T-helper 1 cell treated with Interleukin-12 subunit alpha and Interleukin-12 subunit beta and Interleukin-4 antibody, amounts not matched to agents 30 ng/mL and 1 ng/mL, for 36 hours (primary cell): Measurements from ENCODE around the gene CCNG1. TPM values are rescaled to one million over a fixed set of nuclear protein-coding genes. Genes with fewer than 3 reads are reported as not detected.
"Not testable (repeated sequence)": the region's sequence is repeated elsewhere in the genome, so short reads cannot be mapped to it uniquely, and the experiment has no call there.

Source experiments
- intact Hi-C: fragments of 100-400 bp; cut with micrococcal nuclease; formaldehyde crosslinking; loops from one replicate; pipeline ENCODE4 v1.15.1; 2024
- total RNA-seq: library from RNA; stranded (reverse); gene quantifications from 2 replicates; pipeline ENCODE4 v1.2.3, GENCODE V29; 2022

CCNG1 gene
- 103 and 109 TPM in 2 replicates for total RNA-seq

- intact Hi-C loops: loop anchor here (1.0 kb wide), 3 partner anchors 23 to 68 kb away; partner anchors contain the start of genes HMMR, MAT2B and NUDCD2
Observed at GRCh38 chr5:163437309-163438182, at the start of gene CCNG1. CCNG1 (plus strand) TSS chr5:163437595; CDS start chr5:163439257, 1,662 bp downstream.

DNA sequence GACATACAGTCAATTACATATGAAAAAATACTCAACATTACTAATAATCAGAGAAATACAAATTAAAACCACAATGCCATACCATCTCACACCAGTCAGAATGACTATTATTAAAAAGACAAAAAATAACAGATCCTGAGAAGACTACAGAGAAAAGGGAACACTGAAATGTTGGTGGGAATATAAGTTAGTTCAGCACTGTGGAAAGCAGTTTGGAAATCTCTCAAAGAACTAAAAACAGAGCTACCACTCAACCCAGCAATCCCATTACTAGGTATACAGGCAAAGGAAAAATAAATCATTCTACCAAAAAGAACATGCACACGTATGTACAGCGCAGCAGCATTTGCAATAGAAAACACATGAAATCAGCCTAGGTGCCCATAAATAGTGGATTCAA lies 41.6 kb upstream of the CCNG1 start:
- intact Hi-C loops: no loop called here

DNA sequence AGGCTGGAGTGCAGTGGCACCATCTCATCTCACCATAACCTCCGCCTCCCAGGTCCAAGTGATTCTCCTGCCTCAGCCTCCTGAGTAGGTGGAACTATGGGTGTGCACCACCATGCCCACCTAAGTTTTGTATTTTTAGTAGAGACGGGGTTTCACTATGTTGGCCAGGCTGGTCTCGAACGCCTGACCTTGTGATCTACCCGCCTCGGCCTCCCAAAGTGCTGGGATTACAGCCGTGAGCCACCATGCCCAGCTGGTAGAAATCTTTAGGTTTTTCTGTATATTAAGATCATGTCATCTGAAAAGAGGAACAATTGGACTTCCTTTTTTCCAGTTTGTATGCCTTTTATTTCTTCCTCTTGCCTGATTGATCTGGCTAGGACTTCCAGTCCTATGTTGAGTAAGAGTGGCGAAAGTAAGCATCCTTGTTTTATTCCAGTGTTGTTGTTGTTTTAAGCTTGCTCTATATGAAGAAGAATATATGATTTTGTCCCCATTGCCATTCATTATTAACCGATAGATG lies 40.5 kb upstream of the CCNG1 start:
- intact Hi-C loops: not testable (repeated sequence)

GRCh38 chr5:163397354-163397753 lies 40.0 kb upstream of the CCNG1 start:
- intact Hi-C loops: no loop called here

DNA sequence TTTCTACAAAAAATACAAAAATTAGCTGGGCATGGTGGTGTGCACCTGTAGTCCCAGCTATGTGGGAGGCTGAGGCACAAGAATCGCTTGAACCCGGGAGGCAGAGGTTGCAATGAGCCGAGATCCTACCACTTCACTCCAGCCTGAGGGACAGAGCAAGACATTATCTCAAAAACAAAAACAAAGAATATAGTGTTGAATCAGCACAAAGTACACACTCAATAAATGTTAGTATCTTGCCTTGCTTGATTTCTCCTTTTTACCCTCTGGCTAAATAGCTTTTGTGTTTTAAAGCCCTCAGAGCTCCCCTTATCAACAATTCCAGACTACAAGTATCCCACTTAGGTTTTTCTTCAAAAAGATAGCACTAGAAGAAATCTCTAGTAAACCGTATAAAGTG lies 37.5 kb upstream of the CCNG1 start:
- intact Hi-C loops: no loop called here

- intact Hi-C loops: no loop called here
Observed at GRCh38 chr5:163401271-163401670, 36.1 kb upstream of the CCNG1 start.

- intact Hi-C loops: no loop called here
Observed at GRCh38 chr5:163402007-163402406, 35.4 kb upstream of the CCNG1 start.

GRCh38 chr5:163404364-163405173 lies 32.8 kb upstream of the CCNG1 start:
- intact Hi-C loops: loop anchor here (5.0 kb wide), 1 partner anchor 322 kb away; no protein-coding TSS in a partner anchor

- intact Hi-C loops: loop anchor here (5.0 kb wide), 1 partner anchor 325 kb away; no protein-coding TSS in a partner anchor
Observed at GRCh38 chr5:163407034-163407655, 30.2 kb upstream of the CCNG1 start.

DNA sequence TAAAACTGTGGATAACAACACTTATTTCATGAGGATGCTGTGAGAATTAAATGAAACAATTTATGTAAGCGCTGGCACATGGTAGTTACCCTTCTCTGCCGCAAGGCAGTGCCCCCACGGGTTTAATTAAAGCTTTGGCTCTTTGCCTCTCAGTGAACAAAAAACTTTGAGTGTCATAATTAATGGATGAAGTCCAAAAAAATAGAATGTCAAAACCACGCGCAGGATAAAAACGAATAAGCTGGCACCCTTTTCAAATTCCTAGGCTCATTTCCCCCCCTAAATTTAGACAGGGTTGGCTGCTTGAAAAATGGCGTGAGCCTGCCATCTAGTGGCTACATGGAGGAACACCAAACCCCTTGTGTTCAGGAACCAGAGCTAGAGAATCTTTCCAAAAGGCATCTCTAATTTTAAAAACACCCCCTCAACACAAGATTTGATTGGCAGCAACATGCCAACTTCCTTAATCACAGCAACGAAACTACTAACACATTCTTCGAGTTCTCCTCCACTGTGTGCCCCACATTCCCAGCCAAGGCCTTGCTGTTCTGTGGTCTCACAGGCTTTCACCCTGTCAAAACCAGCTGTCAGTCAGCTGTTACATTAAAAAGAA lies 29.0 kb upstream of the CCNG1 start:
- intact Hi-C loops: loop anchor here (1.0 to 5.0 kb wide), 4 partner anchors 29 to 326 kb away; partner anchors contain the start of gene CCNG1

DNA sequence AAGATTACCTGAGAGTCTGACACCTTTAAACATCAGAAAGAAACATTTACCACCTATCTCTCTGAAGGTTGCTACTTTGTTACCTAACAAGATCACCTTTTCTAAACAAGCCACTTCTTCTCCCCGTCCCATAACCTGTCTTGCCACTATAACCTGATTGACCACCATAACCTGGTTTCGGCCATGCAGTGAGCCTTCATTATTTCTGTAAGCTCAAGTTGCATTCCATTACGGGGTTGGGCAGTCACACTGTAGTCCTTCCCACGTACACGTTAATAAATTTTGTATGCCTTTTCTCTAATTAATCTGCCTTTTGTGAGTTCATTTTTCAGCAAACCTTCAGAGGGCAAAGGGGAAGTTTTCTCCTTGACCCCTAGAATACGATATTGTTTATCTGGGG lies 28.0 kb upstream of the CCNG1 start:
- intact Hi-C loops: loop anchor here (5.0 kb wide), 1 partner anchor 327 kb away; no protein-coding TSS in a partner anchor

DNA sequence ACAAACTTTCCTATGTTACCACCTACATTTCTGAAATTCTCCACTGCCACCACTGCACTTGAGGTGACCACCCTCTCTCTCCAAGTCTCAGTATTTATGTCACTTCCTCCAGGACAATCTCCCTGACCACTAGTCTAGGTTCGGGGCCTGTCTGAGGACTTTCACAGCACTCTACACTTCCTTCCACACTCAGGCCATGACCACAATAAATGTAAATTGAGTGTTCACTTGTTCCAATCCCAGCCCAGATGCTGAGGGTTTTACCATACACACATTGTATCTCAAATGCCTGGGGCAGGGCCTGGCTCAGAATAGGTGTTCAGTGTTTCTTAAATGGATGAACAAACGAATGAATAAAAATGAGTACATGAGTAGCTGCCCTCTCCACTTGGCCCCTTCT lies 26.9 kb upstream of the CCNG1 start:
- intact Hi-C loops: no loop called here

GRCh38 chr5:163415673-163416072 lies 21.7 kb upstream of the CCNG1 start:
- intact Hi-C loops: not testable (repeated sequence)

GRCh38 chr5:163424836-163425235 lies 12.6 kb upstream of the CCNG1 start:
- intact Hi-C loops: no loop called here

DNA sequence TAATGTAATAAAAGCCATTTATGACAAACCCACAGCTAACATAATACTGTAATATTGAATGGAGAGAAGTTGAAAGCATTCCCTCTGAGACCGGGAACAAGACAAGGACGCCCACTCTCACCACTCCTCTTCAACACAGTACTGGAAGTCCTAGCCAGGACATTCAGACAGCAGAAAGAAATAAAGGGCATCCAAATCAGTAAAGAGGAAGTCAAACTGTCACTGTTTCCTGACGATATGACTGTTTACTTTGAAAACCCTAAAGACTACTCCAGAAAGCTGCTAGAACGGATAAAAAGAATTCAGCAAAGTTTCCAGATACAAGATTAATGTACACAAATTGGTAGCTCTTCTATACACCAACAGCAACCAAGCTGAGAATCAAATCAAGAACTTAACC lies 11.3 kb upstream of the CCNG1 start:
- intact Hi-C loops: not testable (repeated sequence)

DNA sequence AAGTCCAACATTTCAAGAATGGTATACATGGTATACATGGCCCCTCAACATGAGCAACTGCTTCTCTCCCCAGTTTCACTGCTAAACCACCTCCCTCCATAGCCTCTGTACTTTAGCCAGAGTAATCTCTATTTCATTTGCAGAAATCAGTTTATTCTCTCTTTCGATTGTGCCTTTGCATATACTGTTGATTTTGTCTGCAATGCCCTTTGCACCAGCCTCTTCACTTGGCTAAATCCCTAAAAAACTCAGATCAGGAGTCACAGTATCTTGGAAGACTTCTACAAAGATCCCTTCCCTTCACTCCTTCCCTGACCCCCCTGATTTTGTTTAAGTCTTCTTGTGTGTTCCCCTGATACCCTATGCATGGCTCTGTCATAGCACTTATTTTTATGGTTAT lies 4.9 kb upstream of the CCNG1 start:
- intact Hi-C loops: no loop called here

DNA sequence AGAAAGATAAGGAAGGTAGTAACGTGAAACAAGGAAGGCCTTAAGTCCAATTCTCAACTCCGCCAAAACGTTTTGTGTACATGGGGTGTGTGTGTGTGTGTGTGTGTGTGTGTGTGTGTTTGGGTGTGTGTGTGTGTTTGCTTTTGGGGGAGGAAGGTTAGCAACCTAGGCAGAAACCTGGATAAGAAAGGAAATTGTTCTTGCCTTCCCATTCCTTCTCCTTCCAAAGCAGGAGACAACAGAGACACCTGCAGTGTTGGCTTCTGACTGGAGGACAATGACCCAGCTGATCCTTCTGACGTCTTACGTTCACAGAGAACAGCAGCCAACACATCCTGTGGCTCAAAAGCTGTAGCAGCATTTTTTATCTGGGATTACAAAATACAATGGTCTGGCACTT lies 4.1 kb upstream of the CCNG1 start:
- intact Hi-C loops: no loop called here

DNA sequence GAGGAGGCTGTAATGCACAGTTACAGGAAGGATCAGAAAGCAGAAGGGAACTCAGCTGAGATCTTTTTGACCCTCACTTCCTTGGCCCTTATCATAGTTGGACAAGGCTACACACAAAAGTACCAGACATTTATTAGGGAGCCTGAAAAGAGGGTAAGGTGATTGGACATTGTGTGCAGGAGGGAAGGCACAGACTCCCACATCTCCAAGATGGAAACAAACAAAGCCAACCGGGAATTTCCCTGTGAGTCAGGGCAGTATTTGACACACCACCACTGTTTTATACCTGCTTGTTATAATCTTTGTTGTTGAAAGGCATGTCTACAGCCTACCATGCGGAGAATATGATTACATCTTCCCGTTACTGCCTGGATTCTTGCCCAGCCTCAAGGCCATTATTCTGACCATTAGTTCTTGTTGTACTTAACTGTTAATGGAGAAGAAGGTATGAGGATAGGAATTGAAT lies 3.0 kb upstream of the CCNG1 start:
- intact Hi-C loops: no loop called here

DNA sequence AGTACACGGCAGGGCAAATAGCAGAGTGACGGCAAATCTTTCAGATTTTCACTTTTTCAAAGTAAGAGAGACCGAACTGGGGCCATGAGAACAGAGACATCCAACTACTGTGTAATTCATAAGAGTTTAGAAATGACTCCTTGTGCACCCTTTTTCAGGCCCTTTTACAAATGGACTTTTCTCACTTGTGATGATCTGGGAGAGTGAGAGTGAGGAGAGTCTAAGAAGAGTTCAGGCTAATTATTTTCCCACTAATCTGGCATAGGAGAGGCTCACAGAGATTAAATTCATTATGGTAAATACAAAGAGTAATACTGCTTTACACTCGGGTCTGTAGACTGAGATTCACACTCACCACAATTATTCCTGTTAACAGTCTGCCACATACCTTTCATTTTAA lies 880 bp upstream of the CCNG1 start:
- intact Hi-C loops: no loop called here

DNA sequence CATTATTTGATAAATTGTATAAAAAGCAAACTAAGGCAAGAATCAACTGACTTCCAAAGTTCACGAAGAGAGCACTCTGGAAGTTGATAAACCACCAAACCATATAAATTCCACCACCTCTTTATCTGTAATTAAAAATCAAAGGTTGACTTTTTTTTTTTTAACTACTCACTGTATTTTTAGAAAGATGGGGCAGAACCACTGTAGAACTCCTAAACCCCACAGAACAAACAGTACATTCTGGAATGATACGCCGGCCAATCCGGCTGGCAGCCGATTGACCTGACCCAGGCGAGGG lies 435 bp upstream of the CCNG1 start:
- intact Hi-C loops: loop anchor here (1.0 kb wide), 3 partner anchors 23 to 68 kb away; partner anchors contain the start of genes HMMR, MAT2B and NUDCD2

- intact Hi-C loops: no loop called here
Observed at GRCh38 chr5:163439092-163439425, 1.7 kb downstream of the CCNG1 start.
